Prostate gland (tissue), 2 donors: ENCODE data around the gene UCHL1. TPM values are rescaled to one million over a fixed set of nuclear protein-coding genes. Genes with fewer than 3 reads are reported as not detected.

Experiments
- DNase-seq: peaks from one replicate; pipeline ENCODE4 v3.0.0-alpha.2; 2019; ENCODE audit warnings: low spot score
- H3K27ac ChIP-seq, 2 donors: fragments of 200-600 bp; sonication (generic); 2 replicates each; pipeline ENCODE4 v1.5.1; 2017 to 2019
- H3K27me3 ChIP-seq: fragments of 200-600 bp; sonication (generic); replicated peaks from 2 replicates; pipeline ENCODE4 v1.5.1; 2019; ENCODE audit not compliant: insufficient read depth
- H3K36me3 ChIP-seq, 2 donors: fragments of 200-600 bp; sonication (generic); 1 replicate in 1 of 2; 2 replicates in 1 of 2; pipeline versions ENCODE4 v1.5.1 to v1.8.1; 2017 to 2019
- H3K4me1 ChIP-seq: fragments of 200-600 bp; sonication (generic); replicated peaks from 2 replicates; pipeline ENCODE4 v1.5.1; 2019
- H3K4me3 ChIP-seq, 2 donors: fragments of 200-600 bp; sonication (generic); 2 replicates each; pipeline ENCODE4 v1.5.1; 2017 to 2019
- H3K9me3 ChIP-seq: fragments of 200-600 bp; sonication (generic); 2 replicates; pipeline ENCODE4 v1.5.1; 2017
- CTCF ChIP-seq, 4 experiments: fragments of 200-600 bp in 2 of 4; fragments of 450-650 bp in 2 of 4; sonication (generic) in 2 of 4; IDR thresholded peaks; 1 replicate in 3 of 4; 2 replicates in 1 of 4; pipeline ENCODE4 v1.5.1; 2016 to 2019; ENCODE audit warnings: antibody characterized with exemption in 4 of 4, mild to moderate bottlenecking in 2 of 4, moderate library complexity in 2 of 4
- POLR2A ChIP-seq: fragments of 450-650 bp; IDR thresholded peaks from one replicate; pipeline ENCODE4 v1.6.1; 2016; ENCODE audit warnings: antibody characterized with exemption, mild to moderate bottlenecking
- POLR2AphosphoS5 ChIP-seq: sonication (generic); formaldehyde crosslinking; IDR thresholded peaks from one replicate; pipeline ENCODE4 v1.6.1; 2017; ENCODE audit warnings: antibody characterized with exemption
- WGBS: methylation state at CpG from one replicate; pipeline ENCODE4 v1.1.5; 2018; 5-methylcytosine and 5-hydroxymethylcytosine counted together
- intact Hi-C: fragments of 100-400 bp; cut with DNase I; formaldehyde crosslinking; loops from one replicate; pipeline ENCODE4 v1.14.2; 2022
- total RNA-seq, 2 donors: library from RNA; depleted of rRNA; stranded (reverse); fragments of >200 nt; gene quantifications; one replicate each; pipeline ENCODE4 v1.1.0, GENCODE V29; 2016

Gene UCHL1
- total RNA-seq, 2 donors from 2014 or later, result 11.6 to 61.5 TPM

GRCh38 chr4:41214825-41215146 lies 41.9 kb upstream of the UCHL1 start:
- 18% methylated on average over 8 of the region's 8 CpGs for WGBS
- TF ChIP-seq POLR2AphosphoS5 (no peak), CTCF (IDR thresholded peaks at IDR 0.05) (no peak), POLR2A (no peak)
- H3K36me3 ChIP-seq, result no peaks in the 10 kb centered on the region
- H3K4me3 ChIP-seq, result peak overlapping the region; percentile 86 to 90
- intact Hi-C loops, result loop anchor here (2.0 to 10.0 kb wide), 4 partner anchors 150 to 1160 kb away; partner anchors contain the start of genes N4BP2 and NSUN7
- DNase-seq, result no peak
- H3K4me1 ChIP-seq, result peaks cover 2% of the 10 kb centered on the region
- H3K27ac ChIP-seq, result peak overlapping the region; percentile 49 to 90
- H3K9me3 ChIP-seq, result no peaks in the 10 kb centered on the region
- no peaks in the 10 kb centered on the region for H3K27me3 ChIP-seq

- Histone ChIP-seq H3K36me3 (no peaks in the 10 kb centered on the region), H3K9me3 (no peaks in the 10 kb centered on the region), H3K4me3 (no peak overlapping the region), H3K4me1 (peaks cover 2% of the 10 kb centered on the region), H3K27me3 (no peaks in the 10 kb centered on the region), H3K27ac (peak overlapping the region; percentile 49 to 90)
- intact Hi-C loops, result loop anchor here (2.0 to 10.0 kb wide), 4 partner anchors 150 to 1160 kb away; partner anchors contain the start of genes N4BP2 and NSUN7
- DNase-seq, result no peak
- WGBS, result 47% methylated on average over 9 of the region's 9 CpGs
- TF ChIP-seq POLR2A (no peak), POLR2AphosphoS5 (no peak), CTCF (IDR thresholded peaks at IDR 0.05) (no peak)
Observed at GRCh38 chr4:41215155-41215554, 41.6 kb upstream of the UCHL1 start.

- intact Hi-C loops, result loop anchor here (2.0 to 10.0 kb wide), 4 partner anchors 151 to 1161 kb away; partner anchors contain the start of genes N4BP2 and NSUN7
- 11% methylated on average over 8 of the region's 8 CpGs for WGBS
- Histone ChIP-seq H3K36me3 (no peaks in the 10 kb centered on the region), H3K27me3 (no peaks in the 10 kb centered on the region), H3K27ac (peak overlapping the region; percentile 90 to 92), H3K9me3 (no peaks in the 10 kb centered on the region), H3K4me3 (peak overlapping the region; percentile 58 to 67), H3K4me1 (peaks cover 2% of the 10 kb centered on the region)
- TF ChIP-seq CTCF (IDR thresholded peaks at IDR 0.05), result no peak
- DNase-seq, result no peak
Observed at GRCh38 chr4:41215969-41216293, 40.8 kb upstream of the UCHL1 start.

- Histone ChIP-seq H3K4me1 (peaks cover 2% of the 10 kb centered on the region), H3K27me3 (no peaks in the 10 kb centered on the region), H3K36me3 (no peaks in the 10 kb centered on the region), H3K4me3 (peak overlapping the region; percentile 58 to 67), H3K27ac (peak overlapping the region; percentile 90 to 92), H3K9me3 (no peaks in the 10 kb centered on the region)
- intact Hi-C loops, result loop anchor here (10.0 kb wide), 3 partner anchors 152 to 1162 kb away; partner anchors contain the start of genes N4BP2 and NSUN7
- TF ChIP-seq CTCF (IDR thresholded peaks at IDR 0.05), result peak in 2 of 4 experiments; percentile 45 to 53
- peak; percentile 67 for TF ChIP-seq POLR2AphosphoS5
- peak; percentile 69 for TF ChIP-seq POLR2A
- 3% methylated on average over 33 of the region's 59 CpGs for WGBS
- DNase-seq, result peak; percentile 71
Observed at GRCh38 chr4:41216294-41217019, 40.3 kb upstream of the UCHL1 start.

GRCh38 chr4:41217020-41217333 lies 39.8 kb upstream of the UCHL1 start:
- no peak for DNase-seq
- H3K36me3 ChIP-seq, result no peaks in the 10 kb centered on the region
- 7% methylated on average over 2 of the region's 2 CpGs for WGBS
- peak overlapping the region; percentile 58 to 67 for H3K4me3 ChIP-seq
- peaks cover 2% of the 10 kb centered on the region for H3K4me1 ChIP-seq
- TF ChIP-seq CTCF (IDR thresholded peaks at IDR 0.05) (peak in 1 of 4 experiments; percentile 2), POLR2AphosphoS5 (no peak)
- intact Hi-C loops, result loop anchor here (10.0 kb wide), 3 partner anchors 152 to 1162 kb away; partner anchors contain the start of genes N4BP2 and NSUN7
- H3K9me3 ChIP-seq, result no peaks in the 10 kb centered on the region
- peak overlapping the region; percentile 90 to 92 for H3K27ac ChIP-seq
- H3K27me3 ChIP-seq, result no peaks in the 10 kb centered on the region
